Hepatocyte (in vitro differentiated cells): Measurements from ENCODE around the gene WASF2.

Experiments
- CTCF ChIP-seq: fragments of 200-600 bp; sonication (generic); IDR thresholded peaks from 2 replicates; pipeline ENCODE4 v1.5.1; 2016; ENCODE audit warnings: antibody characterized with exemption, mild to moderate bottlenecking; ENCODE audit not compliant: poor library complexity
- EZH2 ChIP-seq: fragments of 200-600 bp; sonication (generic); IDR thresholded peaks from 2 replicates; pipeline ENCODE4 v1.6.1; 2016; ENCODE audit warnings: antibody characterized with exemption, mild to moderate bottlenecking, borderline replicate concordance
- EZH2phosphoT487 ChIP-seq: fragments of 200-600 bp; sonication (generic); IDR thresholded peaks from one replicate; pipeline ENCODE4 v1.6.1; 2018; ENCODE audit warnings: antibody characterized with exemption, mild to moderate bottlenecking, low read depth, moderate library complexity; ENCODE audit not compliant: unreplicated experiment, severe bottlenecking

GRCh38 chr1:27395441-27396195 is 94.3 kb downstream of the WASF2 start:
- peak; percentile 98 for TF ChIP-seq CTCF
- TF ChIP-seq EZH2, result no peak
- no peak for TF ChIP-seq EZH2phosphoT487
